Measurements from ENCODE around the gene CYB561A3. TPM values are rescaled to one million over a fixed set of nuclear protein-coding genes. Genes with fewer than 3 reads are reported as not detected.

The CYB561A3 gene
- total and polyA plus RNA-seq, 8 donors: 13.4 to 106 (median 20.8) TPM

DNA sequence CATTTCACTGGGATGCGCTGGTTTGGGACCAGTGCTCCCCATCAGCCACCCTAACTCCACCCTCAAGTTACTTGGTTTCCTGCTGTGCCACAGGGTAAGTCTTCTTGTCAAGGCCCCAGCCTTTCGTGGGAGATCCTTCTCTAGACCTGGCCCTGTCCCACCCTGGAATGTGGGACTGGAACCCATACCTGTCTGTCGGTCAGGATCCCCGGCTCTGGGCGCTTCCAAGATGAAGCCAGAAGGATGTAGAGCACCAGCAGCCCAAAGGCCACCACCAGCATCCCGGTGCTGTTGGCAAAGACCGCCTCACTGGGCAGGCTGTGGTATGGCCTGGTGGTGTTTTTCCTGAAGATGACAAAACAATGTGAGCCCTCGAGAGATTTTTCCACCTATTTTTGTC is 10.9 kb downstream of the CYB561A3 start:
- Histone ChIP-seq H3K9me3 (no peaks in the 10 kb centered on the region), H3K4me1 (peaks cover 7 to 26% (median 17%) of the 10 kb centered on the region in 4 donors), H3K36me3 (peaks cover 31 to 92% (median 85%) of the 10 kb centered on the region in 4 donors), H3K4me3 (no peak overlapping the region), H3K27ac (no peak overlapping the region), H3K27me3 (no peaks in the 10 kb centered on the region)
- intact Hi-C loops (cut with DNase I; ENCODE audit: low total_unique reads): no loop called here
- WGBS, 5 donors: 93 to 99% (median 97%) methylated on average over 8 of the region's 8 CpGs
- TF ChIP-seq POLR2AphosphoS5 (IDR thresholded peaks at IDR 0.05) (no peak), POLR2A (IDR thresholded peaks at IDR 0.05) (no peak), EP300 (IDR thresholded peaks at IDR 0.05) (no peak)
- TF ChIP-seq, protein P1, sequence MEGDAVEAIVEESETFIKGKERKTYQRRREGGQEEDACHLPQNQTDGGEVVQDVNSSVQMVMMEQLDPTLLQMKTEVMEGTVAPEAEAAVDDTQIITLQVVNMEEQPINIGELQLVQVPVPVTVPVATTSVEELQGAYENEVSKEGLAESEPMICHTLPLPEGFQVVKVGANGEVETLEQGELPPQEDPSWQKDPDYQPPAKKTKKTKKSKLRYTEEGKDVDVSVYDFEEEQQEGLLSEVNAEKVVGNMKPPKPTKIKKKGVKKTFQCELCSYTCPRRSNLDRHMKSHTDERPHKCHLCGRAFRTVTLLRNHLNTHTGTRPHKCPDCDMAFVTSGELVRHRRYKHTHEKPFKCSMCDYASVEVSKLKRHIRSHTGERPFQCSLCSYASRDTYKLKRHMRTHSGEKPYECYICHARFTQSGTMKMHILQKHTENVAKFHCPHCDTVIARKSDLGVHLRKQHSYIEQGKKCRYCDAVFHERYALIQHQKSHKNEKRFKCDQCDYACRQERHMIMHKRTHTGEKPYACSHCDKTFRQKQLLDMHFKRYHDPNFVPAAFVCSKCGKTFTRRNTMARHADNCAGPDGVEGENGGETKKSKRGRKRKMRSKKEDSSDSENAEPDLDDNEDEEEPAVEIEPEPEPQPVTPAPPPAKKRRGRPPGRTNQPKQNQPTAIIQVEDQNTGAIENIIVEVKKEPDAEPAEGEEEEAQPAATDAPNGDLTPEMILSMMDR (IDR thresholded peaks at IDR 0.05): no peak
- DNase-seq: no peak

DNA sequence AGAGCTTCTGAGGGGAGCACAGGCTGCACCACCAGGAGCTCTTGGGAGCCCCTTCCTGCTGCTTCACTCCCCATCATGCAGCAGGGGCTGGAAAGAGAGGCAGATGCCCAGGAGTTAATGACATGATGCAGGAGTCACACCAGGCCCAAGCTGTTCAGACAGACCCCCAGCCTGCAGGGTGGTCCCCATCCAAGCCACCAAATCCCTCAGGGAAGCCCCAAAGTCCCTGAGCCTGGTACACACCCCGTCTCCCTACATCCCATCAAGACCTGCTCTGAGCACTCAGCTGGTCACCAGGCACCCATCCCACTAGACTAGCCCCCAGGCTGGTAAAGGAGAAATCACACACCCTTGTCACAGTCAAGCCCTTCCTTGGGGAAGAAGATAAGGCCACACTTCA is 11.3 kb downstream of the CYB561A3 start:
- no peak overlapping the region for H3K27ac ChIP-seq
- H3K4me1 ChIP-seq: peaks cover 7 to 30% (median 22%) of the 10 kb centered on the region in 4 donors
- intact Hi-C loops (cut with DNase I; ENCODE audit: low total_unique reads): no loop called here
- no peaks in the 10 kb centered on the region for H3K27me3 ChIP-seq
- H3K36me3 ChIP-seq: peaks cover 31 to 87% (median 80%) of the 10 kb centered on the region in 4 donors
- TF ChIP-seq POLR2AphosphoS5 (IDR thresholded peaks at IDR 0.05) (no peak), EP300 (IDR thresholded peaks at IDR 0.05) (no peak), POLR2A (IDR thresholded peaks at IDR 0.05) (no peak)
- TF ChIP-seq, protein P1 (IDR thresholded peaks at IDR 0.05): no peak
- H3K9me3 ChIP-seq: no peaks in the 10 kb centered on the region
- no peak for DNase-seq
- WGBS, 5 donors: 73 to 100% (median 94%) methylated on average over 1 of the region's 1 CpG
- no peak overlapping the region for H3K4me3 ChIP-seq

DNA sequence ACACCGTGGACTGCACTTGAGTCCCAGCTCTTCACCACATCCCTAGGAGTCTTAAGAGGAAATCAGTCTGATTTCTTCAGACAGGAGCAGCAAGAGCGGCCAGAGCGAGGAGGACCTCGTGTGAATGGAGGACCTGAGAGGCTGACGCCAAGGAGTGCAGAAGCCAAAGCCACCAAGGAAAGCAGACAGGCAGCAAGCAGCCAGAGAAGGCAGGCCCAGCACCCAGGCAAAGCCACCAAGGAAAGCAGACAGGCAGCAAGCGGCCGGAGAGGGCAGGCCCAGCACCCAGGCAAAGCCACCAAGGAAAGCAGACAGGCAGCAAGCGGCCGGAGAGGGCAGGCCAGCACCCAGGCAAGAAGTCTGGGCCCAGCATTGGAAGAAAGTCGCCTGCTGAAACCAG is 11.8 kb downstream of the CYB561A3 start:
- 91 to 95% (median 94%) methylated on average over 10 of the region's 10 CpGs for WGBS, 5 donors
- H3K36me3 ChIP-seq: peaks cover 31 to 84% (median 78%) of the 10 kb centered on the region in 4 donors
- TF ChIP-seq POLR2A (IDR thresholded peaks at IDR 0.05) (no peak), EP300 (IDR thresholded peaks at IDR 0.05) (no peak), POLR2AphosphoS5 (IDR thresholded peaks at IDR 0.05) (no peak)
- TF ChIP-seq, protein P1 (IDR thresholded peaks at IDR 0.05): no peak
- intact Hi-C loops (cut with DNase I; ENCODE audit: low total_unique reads): no loop called here
- H3K4me3 ChIP-seq: no peak overlapping the region
- no peak overlapping the region for H3K27ac ChIP-seq
- DNase-seq: no peak
- no peaks in the 10 kb centered on the region for H3K27me3 ChIP-seq
- no peaks in the 10 kb centered on the region for H3K9me3 ChIP-seq
- peaks cover 7 to 33% (median 25%) of the 10 kb centered on the region in 4 donors for H3K4me1 ChIP-seq

DNA sequence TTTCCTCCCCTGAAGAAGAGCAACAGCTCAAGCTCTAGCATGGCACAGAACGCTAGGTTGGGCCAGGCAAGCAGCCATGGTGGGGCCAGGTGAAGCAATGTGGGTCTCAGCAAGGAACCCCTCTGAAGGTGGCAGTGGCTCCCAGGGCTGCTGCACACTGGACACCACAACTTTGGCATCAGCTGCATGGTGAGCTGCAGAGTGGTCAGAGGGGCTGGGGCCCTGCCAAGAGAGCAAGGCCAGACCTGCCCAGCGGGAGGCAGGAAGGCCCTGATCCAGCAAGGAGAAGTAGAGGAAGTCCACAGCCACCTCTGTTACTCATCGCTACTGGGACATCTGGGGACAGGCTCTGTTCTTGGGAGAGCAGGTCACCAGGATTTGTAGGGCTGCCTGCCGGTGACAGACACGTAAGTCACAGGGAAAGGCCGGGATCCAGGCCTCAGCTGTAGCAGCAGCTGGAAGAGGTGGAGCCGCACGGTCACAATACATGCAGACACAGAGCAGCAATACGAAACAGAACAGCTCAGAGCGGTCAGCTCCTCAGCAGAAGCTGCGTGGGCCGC is 12.4 kb downstream of the CYB561A3 start:
- WGBS, 5 donors: 82 to 91% (median 86%) methylated on average over 12 of the region's 12 CpGs

More for the DNA sequence above, 12.4 kb downstream of the CYB561A3 start:
- DNase-seq: no peak
- TF ChIP-seq EP300 (IDR thresholded peaks at IDR 0.05) (no peak), POLR2A (IDR thresholded peaks at IDR 0.05) (no peak), POLR2AphosphoS5 (IDR thresholded peaks at IDR 0.05) (no peak)
- TF ChIP-seq, protein P1 (IDR thresholded peaks at IDR 0.05): no peak
- H3K36me3 ChIP-seq: peaks cover 31 to 84% (median 77%) of the 10 kb centered on the region in 4 donors
- H3K4me1 ChIP-seq: peaks cover 7 to 34% (median 26%) of the 10 kb centered on the region in 4 donors
- H3K4me3 ChIP-seq: no peak overlapping the region
- no peaks in the 10 kb centered on the region for H3K27me3 ChIP-seq
- no peak overlapping the region for H3K27ac ChIP-seq
- no peaks in the 10 kb centered on the region for H3K9me3 ChIP-seq
- intact Hi-C loops (cut with DNase I; ENCODE audit: low total_unique reads): no loop called here

All from stomach (tissue), 9 donors.